Measurements from ENCODE around the gene ESRP2. TPM values are rescaled to one million over a fixed set of nuclear protein-coding genes. Genes with fewer than 3 reads are reported as not detected.

The ESRP2 gene
- total RNA-seq, 1 donor from 2014 or later: 0.73 TPM

DNA sequence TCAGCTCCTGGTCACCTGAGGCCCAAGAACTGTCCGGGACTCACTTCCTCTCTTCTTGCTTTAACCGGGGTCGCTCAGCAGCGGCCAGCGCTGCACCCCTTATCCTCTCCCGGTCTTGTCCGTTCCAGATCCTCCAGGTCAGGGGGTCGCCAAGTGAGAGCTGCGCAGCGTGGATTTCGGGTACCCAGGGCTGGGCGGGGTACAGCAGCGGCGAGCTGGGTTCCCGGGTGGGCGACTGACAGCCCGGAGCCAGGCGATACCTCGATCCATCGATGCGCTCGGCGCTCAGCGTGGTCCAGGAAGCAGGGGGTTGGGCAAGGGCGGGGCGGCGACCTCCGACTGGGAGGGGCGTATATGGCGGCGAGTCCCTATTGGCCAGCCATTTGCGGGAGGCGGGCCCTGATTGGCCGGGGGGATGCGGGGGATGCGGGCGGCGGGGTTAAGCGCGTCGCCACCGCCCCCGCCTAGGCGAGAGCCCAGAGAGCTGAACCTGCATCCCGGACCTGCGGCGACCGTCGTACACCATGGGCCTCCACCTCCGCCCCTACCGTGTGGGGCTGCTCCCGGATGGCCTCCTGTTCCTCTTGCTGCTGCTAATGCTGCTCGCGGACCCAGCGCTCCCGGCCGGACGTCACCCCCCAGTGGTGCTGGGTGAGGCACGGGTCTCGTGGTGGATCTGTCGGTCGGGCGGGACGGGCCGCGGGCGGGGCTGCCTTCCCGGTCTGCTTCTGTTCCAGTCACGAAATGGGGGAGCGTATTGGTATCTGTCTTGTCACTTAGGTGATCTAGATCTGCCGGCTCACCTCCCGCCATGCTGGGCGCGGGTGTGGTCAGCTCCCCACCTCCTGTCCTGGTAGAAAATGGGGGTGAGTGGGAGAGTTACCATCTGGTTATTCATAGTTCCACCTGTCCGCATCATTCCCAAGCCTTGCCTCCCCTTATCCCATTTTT is 9.3 kb upstream of the ESRP2 start, which contains the start of gene PLA2G15:
Gene PLA2G15, plus strand, starts transcription at position 471 of the 951 bp plus-strand sequence. Its CDS starts 54 bp downstream, at position 525.
- ATAC-seq (ENCODE audit: poor library complexity) (peak; percentile 96), DNase-seq (peak; percentile 98)
- intact Hi-C loops (cut with DNase I): no loop called here

DNA sequence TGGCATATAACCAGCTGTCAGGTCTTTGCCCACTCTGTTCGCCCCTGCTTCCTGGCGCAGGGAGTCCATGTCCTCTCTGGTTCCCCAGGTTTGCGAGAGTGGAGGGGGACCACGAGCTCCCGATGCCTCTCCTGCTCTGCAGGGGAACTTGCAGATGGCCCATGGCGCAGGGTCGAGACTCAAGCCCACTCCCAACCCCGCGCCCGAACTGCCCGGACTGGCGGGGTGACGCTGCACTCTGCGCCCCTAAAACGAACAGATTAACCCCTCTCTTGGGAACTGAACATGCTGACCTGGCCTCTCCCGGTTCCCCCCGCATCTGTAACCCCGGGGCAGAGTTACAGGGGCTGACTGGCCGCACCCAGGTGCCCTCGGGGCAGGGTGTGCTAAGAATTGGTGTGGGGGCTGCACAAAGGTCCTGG is 8.6 kb upstream of the ESRP2 start:
- intact Hi-C loops (cut with DNase I): no loop called here
- no peak for DNase-seq
- ATAC-seq (ENCODE audit: poor library complexity): no peak

DNA sequence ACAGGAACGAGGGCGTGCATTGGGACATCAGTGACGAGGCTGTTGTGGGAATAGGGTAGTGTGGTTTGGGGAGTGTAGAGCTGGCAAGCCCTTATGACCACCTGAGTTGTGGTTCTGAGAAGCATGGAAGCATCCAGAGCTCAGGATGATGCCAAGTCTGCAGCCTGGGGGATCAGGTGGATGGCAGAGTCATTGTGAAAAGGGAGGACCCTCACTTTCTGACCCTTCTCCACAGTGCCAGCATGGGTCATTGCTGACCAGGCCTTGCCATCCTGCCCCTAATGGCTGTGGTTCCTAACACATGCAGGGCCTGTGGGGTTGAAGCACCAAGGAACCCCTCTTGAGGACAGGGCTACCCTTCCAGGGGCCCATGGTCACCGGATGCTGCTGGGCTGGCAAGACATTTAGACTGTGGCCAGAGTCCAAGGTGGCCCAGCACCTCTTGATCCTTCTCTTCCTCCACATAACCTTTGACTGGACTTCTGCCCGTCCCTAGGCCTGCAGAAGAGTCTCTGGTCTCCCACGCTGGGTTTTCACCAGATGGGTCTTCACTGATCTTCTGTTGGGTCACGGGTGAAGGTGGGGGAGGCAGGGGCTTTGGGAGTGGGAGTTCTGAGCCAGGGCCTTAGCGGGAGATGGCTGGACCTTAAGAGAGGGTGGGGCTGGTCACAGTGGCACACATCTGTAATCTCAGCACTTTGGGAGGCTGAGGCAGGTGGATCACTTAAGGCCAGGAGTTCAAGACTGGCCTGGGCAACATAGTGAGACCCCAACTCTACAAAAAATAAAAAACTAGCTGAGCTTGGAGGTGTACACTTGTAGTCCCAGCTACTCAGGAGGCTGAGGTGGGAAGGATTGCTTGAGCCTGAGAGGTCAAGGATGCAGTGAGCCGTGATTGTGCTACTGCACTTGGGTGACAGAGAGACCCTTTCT is 7.3 kb upstream of the ESRP2 start:
- DNase-seq: no peak
- intact Hi-C loops (cut with DNase I): no loop called here
- no peak for ATAC-seq (ENCODE audit: poor library complexity)

- ATAC-seq (ENCODE audit: poor library complexity) (no peak), DNase-seq (no peak)
- intact Hi-C loops (cut with DNase I): no loop called here
These were observed 6.2 kb upstream of the ESRP2 start for GRCh38 chr16:68242085-68242484.

- intact Hi-C loops (cut with DNase I): loop anchor here (2.0 kb wide), 1 partner anchor 91 kb away; no protein-coding TSS in a partner anchor
- ATAC-seq (ENCODE audit: poor library complexity): no peak
These were observed 2.1 kb upstream of the ESRP2 start for GRCh38 chr16:68238029-68238345.

DNA sequence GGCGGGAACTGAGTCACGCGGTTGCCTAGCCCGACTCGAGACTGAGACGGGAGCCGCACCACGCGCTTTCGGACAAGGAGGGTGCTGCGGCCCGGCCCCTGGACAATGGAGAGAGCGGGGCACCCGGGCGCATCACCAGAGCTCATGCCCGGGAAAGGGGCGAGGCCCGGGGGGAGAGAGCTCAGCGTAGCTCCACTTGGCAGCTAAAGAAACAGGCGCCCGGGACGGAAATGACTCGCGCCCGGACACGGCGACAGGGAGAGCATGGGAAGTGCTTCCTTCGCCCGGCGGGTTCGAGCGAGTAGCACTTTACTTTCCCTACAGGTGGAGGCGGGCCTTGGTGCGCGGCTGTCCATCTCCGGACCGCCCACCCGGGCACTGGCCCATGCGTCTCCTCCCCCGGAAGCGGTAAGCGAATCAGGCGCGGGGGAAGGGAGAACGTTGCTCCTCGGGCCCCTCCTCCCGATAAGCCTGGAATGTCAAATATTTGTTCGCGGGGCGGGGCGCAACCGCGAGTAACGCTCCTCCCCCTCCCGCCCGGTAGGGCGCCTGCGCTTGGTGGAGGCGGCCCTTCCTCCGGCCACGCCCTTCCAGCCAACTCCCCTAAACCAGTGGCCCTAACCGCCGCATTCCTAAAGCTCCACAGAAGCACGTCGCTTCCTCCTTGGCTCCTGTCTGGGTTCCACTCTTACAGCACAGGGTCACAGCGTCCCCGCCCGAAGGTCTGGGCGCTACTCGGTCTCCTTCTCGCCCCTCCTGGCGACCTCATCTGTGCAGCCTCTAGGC is 1.5 kb upstream of the ESRP2 start:
- intact Hi-C loops (cut with DNase I): loop anchor here (2.0 kb wide), 1 partner anchor 91 kb away; no protein-coding TSS in a partner anchor
- peak; percentile 98 for DNase-seq
- peak; percentile 91 for ATAC-seq (ENCODE audit: poor library complexity)

More at GRCh38 chr16:68238029-68238345, 2.1 kb upstream of the ESRP2 start:
- DNase-seq: no peak

DNA sequence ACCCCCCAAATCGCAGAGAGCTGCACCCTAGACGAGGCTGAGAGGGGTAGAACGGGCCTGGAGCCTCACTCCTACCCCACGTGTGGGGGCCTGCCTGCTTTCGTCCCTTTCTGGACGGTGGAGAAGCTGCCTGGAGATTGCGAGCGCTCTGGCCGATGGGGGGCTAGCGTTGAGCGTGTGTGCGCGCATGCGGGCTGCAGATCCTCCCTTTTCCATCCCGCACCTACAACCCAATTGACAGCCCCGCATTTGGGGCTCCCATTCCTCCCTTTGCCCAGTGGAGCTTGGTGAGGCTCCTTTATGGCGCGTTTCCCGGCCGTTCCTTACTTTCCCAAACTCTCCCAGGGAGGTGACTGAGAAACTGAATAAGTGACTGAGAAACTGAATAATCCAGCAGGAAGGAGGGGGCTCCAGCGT is 907 bp upstream of the ESRP2 start:
- intact Hi-C loops (cut with DNase I): no loop called here
- ATAC-seq (ENCODE audit: poor library complexity): peak; percentile 0
- DNase-seq: no peak

DNA sequence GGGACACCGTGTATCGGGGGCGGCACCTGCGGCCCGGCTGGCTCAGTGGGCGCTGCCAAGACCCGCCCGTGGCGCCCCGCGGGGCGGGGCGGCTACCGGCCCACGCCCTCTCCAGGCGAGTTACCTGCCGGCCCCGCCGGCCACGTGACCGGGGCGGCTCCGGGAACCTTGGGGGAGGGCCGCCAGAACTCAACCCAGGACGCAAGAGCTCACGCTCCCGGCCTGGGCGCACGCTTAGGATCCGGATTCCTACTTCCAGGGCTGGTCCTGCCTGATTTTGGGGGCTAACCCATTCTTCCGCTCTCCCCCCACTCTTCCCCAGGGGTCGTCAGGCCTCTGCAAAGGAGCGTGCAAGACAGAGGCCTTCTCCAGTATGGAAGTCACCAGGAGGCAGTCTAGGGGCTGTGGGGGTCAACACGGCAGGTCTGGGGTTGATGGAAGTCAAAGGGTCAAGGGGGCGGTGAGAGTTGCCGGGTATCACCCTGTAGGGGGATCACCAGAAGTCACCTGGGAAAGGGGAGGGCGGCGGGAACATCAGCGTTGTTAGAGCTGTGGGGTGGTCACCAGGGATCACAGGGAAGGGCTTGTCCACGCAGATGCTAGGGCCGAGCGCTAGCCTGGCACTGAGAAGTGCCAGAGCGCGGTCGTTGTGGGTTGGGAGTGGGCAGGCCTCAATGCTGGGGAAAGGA is 354 bp upstream of the ESRP2 start:
- DNase-seq: peak; percentile 47
- ATAC-seq (ENCODE audit: poor library complexity): peak; percentile 0
- intact Hi-C loops (cut with DNase I): no loop called here

DNA sequence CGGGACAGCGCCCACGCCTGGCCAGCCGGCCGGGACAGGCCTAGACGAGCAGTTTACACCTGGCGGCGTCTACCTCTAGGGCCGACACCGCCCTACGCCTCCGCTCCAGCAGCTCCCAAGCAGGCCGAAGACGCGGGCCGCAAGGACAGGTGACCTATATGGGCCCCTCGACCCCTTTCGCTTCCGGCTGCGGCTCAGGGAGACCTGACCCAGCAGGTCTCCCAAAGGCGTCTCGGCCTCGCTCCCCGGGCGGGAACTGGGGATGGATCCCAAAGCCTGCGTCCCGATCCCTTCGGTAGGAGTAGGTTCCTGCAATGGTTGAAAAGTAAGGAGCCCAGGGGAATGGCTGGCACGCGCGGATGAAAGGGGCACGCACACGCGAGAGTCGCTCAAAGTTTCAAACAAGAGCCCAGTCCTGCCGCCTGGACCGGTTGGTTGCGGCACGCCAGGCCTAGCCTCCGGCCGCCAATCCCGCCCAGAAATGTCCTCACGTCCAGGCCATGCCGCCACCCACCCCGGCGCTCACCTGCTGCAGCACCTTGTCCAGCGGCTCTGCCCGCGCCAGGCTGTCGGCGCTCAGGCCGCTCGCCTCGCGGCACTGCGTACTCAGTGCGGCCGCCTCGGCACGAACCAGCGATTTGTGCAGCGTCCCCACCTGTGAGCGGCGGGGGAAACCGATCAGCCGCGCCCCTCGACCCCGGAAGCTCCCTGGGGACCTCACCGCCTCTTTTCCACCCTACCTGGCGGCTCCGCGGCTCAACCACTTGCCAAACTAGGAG is 630 bp downstream of the ESRP2 start:
- intact Hi-C loops (cut with DNase I): no loop called here
- DNase-seq: no peak
- ATAC-seq (ENCODE audit: poor library complexity): no peak

GRCh38 chr16:68234188-68235107 is 1.5 kb downstream of the ESRP2 start:
- DNase-seq (no peak), ATAC-seq (ENCODE audit: poor library complexity) (no peak)
- intact Hi-C loops (cut with DNase I): no loop called here

GRCh38 chr16:68233835-68234187 is 2.1 kb downstream of the ESRP2 start:
- intact Hi-C loops (cut with DNase I): no loop called here
- DNase-seq: no peak
- no peak for ATAC-seq (ENCODE audit: poor library complexity)

DNA sequence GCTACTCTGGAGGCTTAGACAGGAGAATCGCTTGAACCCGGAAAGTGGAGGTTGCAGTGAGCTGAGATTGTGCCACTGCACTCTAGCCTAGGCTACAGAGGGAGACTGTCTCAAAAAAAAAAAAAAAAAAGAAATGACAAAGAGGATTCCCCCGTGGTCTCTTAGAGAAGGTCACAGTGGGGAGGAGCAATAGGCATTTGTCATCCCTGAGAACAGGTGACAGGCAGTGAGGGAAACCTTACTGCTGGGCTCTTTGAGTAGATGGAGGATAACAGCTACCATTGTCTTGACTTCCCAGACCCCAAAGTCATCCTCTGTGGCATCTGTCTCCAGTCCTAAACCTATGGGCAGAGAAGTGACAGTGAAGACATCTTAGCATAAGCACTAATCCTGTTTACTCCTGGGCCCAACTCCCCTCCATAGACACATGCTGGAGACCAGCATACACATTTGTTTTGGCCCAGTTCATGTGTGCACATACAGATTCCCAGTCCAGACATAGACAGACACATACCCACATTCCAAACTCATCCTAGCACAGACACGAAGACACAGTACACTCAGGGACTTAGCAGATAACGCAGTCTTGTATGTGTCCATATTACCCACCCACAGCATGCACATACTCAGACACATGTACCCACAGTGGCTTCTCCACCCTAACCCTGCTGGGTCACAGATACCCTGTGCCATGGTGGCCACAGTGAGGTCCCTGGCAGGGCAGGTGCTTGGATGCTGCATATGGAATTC is 2.7 kb downstream of the ESRP2 start:
- no peak for ATAC-seq (ENCODE audit: poor library complexity)
- no peak for DNase-seq
- intact Hi-C loops (cut with DNase I): no loop called here

- intact Hi-C loops (cut with DNase I): no loop called here
These were observed 3.6 kb downstream of the ESRP2 start for GRCh38 chr16:68232335-68232734.

GRCh38 chr16:68231384-68232136 is 4.4 kb downstream of the ESRP2 start:
- intact Hi-C loops (cut with DNase I): no loop called here
- no peak for DNase-seq
- ATAC-seq (ENCODE audit: poor library complexity): no peak

More at GRCh38 chr16:68232335-68232734, 3.6 kb downstream of the ESRP2 start:
- ATAC-seq (ENCODE audit: poor library complexity) (no peak), DNase-seq (no peak)

DNA sequence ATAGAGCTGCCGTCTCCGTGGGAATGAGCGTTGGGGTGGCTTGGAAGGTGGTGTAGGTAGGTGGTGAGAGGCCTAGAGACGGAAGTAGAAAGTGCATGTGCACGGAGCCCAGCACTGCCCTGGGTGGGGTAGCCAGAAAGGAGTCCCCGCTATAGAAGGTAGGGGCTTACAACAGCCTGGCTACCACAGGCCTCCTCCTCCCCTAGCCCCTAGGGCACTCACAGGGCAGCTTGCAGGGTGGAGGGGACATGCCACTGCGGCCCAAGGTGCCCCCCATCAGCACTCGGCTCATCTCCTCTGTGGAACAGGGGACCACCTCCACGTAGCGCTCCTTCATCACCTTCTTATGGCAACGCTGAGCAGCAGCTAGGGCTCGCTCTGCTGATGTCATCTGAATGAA is 5.0 kb downstream of the ESRP2 start:
- intact Hi-C loops (cut with DNase I): no loop called here
- no peak for ATAC-seq (ENCODE audit: poor library complexity)
- DNase-seq: no peak

Measured in Right ventricle myocardium superior (tissue), 1 donor.